Calu3 (cell line): ENCODE measurements around the gene WDR7. TPM values are rescaled to one million over a fixed set of nuclear protein-coding genes. Genes with fewer than 3 reads are reported as not detected.

Experiments
- BruUV-seq: library from RNA; stranded (reverse); fragments of 400-500 nt; replicated peaks from 2 replicates; lab custom pipeline; 2021; lab: Mats Ljungman, UMichigan
- CTCF ChIA-PET: fragments of 300-600 bp; sonication (Branson Sonifier 250); formaldehyde crosslinking; loops from one replicate; lab custom pipeline; 2022; ENCODE audit warnings: antibody characterized with exemption; lab: Charles Lee
- DNase-seq: peaks from one replicate; pipeline ENCODE4 v3.0.0; 2022
- H3K27ac Mint-ChIP-seq: one replicate; pipeline ENCODE4 v1.8.0; 2022; ENCODE audit warnings: mixed read lengths; ENCODE audit not compliant: unreplicated experiment
- H3K27me3 Mint-ChIP-seq: one replicate; pipeline ENCODE4 v1.8.0; 2022; ENCODE audit warnings: mixed read lengths; ENCODE audit not compliant: unreplicated experiment
- H3K36me3 Mint-ChIP-seq: one replicate; pipeline ENCODE4 v1.8.0; 2022; ENCODE audit warnings: mild to moderate bottlenecking, moderate library complexity, mixed read lengths; ENCODE audit not compliant: insufficient read depth, unreplicated experiment
- H3K4me1 Mint-ChIP-seq: one replicate; pipeline ENCODE4 v1.8.0; 2022; ENCODE audit warnings: mild to moderate bottlenecking, low read depth, mixed read lengths; ENCODE audit not compliant: unreplicated experiment
- H3K4me3 Mint-ChIP-seq: one replicate; pipeline ENCODE4 v1.8.0; 2022; ENCODE audit warnings: mild to moderate bottlenecking, low read depth, moderate library complexity, mixed read lengths; ENCODE audit not compliant: unreplicated experiment
- H3K9me3 Mint-ChIP-seq: one replicate; pipeline ENCODE4 v1.8.0; 2022; ENCODE audit warnings: low read depth, mixed read lengths; ENCODE audit not compliant: unreplicated experiment
- CTCF ChIP-seq: fragments of 200-600 bp; IDR thresholded peaks from one replicate; pipeline ENCODE4 v1.8.0; 2022; ENCODE audit warnings: antibody characterized with exemption; ENCODE audit not compliant: unreplicated experiment
- intact Hi-C: fragments of 100-400 bp; cut with micrococcal nuclease; formaldehyde crosslinking; loops from one replicate; pipeline ENCODE4 v1.10.0; 2022; ENCODE audit not compliant: unreplicated experiment
- total RNA-seq: library from RNA; stranded (reverse); gene quantifications from 2 replicates; pipeline ENCODE4 v1.2.3, GENCODE V29; 2022

The WDR7 gene
- total RNA-seq, 1 experiment from 2014 or later: 16.2 TPM

- CTCF ChIA-PET: no interaction called here
- H3K9me3 Mint-ChIP-seq: no peaks in the 10 kb centered on the region
- H3K27me3 Mint-ChIP-seq: no peaks in the 10 kb centered on the region
- no peak overlapping the region for H3K4me3 Mint-ChIP-seq
- no TSS peak for BruUV-seq
- intact Hi-C loops: no loop called here
- H3K4me1 Mint-ChIP-seq: peaks cover 6% of the 10 kb centered on the region
- no peak for DNase-seq
- TF ChIP-seq CTCF: no peak
- H3K27ac Mint-ChIP-seq: no peak overlapping the region
- no peaks in the 10 kb centered on the region for H3K36me3 Mint-ChIP-seq
Measured at GRCh38 chr18:57062178-57062577, 411.0 kb downstream of the WDR7 start.

GRCh38 chr18:57062844-57063243, 411.7 kb downstream of the WDR7 start:
- no TSS peak for BruUV-seq
- Mint-ChIP-seq H3K9me3 (no peaks in the 10 kb centered on the region), H3K27me3 (no peaks in the 10 kb centered on the region), H3K27ac (no peak overlapping the region), H3K4me1 (peaks cover 6% of the 10 kb centered on the region), H3K36me3 (no peaks in the 10 kb centered on the region), H3K4me3 (no peak overlapping the region)
- no peak for TF ChIP-seq CTCF
- CTCF ChIA-PET: no interaction called here
- DNase-seq: no peak
- intact Hi-C loops: no loop called here

DNA sequence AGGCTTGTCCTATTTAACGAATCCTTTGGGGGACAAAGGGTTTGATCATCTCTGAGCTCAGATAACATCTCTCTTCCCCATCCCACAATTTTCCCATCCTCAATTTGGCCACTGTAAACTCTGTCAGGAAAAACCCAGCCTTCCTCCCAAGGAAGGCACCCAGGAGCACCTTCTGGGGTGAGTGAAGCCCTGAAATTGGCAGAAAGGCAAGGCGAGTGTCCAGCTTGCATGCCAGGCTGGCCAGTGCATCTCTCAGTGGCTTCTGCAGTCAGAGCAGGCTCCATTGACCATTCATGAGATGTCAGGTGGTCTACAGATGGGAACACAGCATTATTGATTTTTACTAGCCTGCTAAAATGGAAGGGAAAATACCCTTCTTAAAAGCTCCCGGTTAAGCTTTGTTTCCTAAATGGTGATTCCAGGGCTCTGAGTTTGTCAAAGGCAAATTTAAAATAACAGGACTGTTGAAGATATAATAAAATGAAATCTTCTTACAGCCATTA, 412.5 kb downstream of the WDR7 start:
- Mint-ChIP-seq H3K4me3 (no peak overlapping the region), H3K27ac (no peak overlapping the region), H3K27me3 (no peaks in the 10 kb centered on the region), H3K9me3 (no peaks in the 10 kb centered on the region), H3K36me3 (no peaks in the 10 kb centered on the region), H3K4me1 (peaks cover 6% of the 10 kb centered on the region)
- no TSS peak for BruUV-seq
- no peak for DNase-seq
- TF ChIP-seq CTCF: no peak
- CTCF ChIA-PET: no interaction called here
- intact Hi-C loops: no loop called here

DNA sequence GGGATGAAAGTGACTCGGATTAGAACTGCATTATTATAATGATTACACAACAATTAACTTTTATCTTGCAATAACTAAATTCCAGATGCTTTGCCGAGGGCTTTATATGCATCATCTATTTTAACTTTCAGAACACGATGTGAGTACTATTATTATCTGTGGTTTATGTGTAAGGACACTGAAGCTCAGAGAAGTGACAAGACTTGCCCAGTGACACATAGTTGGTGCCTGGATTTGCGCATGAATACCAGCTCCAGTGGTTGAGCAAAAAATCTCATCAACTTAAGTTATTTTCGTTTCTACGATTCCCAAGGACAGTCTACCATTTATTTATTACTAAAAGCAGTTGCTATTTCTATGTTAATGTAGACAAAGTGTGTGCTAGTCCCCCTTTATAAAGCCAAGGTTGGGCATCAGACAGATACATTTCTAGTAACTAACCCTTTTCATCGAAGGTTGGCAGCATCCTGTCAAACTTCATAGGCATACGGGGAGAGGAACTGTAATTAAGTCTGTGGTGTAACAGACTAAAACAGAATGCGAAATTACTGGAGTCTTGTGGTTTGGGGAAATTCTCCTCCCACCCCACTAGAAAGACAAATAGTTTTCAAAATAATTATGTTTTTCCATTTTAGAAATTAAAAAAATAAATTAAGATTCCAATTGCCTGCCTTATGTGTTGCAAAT, 422.5 kb downstream of the WDR7 start:
- no TSS peak for BruUV-seq
- CTCF ChIA-PET: interaction anchor here (1.1 kb wide), 1 partner anchor 8 kb away, joined by 5 read pairs; no protein-coding TSS in a partner anchor
- no peak for DNase-seq
- no peak for TF ChIP-seq CTCF
- intact Hi-C loops: no loop called here
- H3K27ac Mint-ChIP-seq: no peak overlapping the region
- H3K4me3 Mint-ChIP-seq: no peak overlapping the region
- no peaks in the 10 kb centered on the region for H3K36me3 Mint-ChIP-seq
- H3K9me3 Mint-ChIP-seq: no peaks in the 10 kb centered on the region
- H3K4me1 Mint-ChIP-seq: no peaks in the 10 kb centered on the region
- peaks cover 16% of the 10 kb centered on the region for H3K27me3 Mint-ChIP-seq
